Measurements from ENCODE around the gene ASTN2.

- TF ChIP-seq, protein P1, sequence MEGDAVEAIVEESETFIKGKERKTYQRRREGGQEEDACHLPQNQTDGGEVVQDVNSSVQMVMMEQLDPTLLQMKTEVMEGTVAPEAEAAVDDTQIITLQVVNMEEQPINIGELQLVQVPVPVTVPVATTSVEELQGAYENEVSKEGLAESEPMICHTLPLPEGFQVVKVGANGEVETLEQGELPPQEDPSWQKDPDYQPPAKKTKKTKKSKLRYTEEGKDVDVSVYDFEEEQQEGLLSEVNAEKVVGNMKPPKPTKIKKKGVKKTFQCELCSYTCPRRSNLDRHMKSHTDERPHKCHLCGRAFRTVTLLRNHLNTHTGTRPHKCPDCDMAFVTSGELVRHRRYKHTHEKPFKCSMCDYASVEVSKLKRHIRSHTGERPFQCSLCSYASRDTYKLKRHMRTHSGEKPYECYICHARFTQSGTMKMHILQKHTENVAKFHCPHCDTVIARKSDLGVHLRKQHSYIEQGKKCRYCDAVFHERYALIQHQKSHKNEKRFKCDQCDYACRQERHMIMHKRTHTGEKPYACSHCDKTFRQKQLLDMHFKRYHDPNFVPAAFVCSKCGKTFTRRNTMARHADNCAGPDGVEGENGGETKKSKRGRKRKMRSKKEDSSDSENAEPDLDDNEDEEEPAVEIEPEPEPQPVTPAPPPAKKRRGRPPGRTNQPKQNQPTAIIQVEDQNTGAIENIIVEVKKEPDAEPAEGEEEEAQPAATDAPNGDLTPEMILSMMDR (IDR thresholded peaks at IDR 0.05; ENCODE audit: low read length), result no peak
- TF ChIP-seq EZH2 (optimal IDR thresholded peaks at IDR 0.05; ENCODE audit: low read depth, low read length), result no peak
These were observed 694.7 kb downstream of the ASTN2 start for GRCh38 chr9:116720111-116720510.

Measured in MM.1S (cell line).